GM19238 (cell line): ENCODE data around the gene ADGRD1.
"Not testable (repeated sequence)": the region's sequence is repeated elsewhere in the genome, so short reads cannot be mapped to it uniquely, and the experiment has no call there.

Experiments used
- DNase-seq: peaks from one replicate; pipeline ENCODE4 v3.0.0; 2011; ENCODE audit warnings: low spot score; ENCODE audit not compliant: insufficient read length

ADGRD1 gene

GRCh38 chr12:131054345-131055092 lies 100.8 kb downstream of the ADGRD1 start:
- no peak for DNase-seq

GRCh38 chr12:131055093-131055465 lies 101.4 kb downstream of the ADGRD1 start:
- DNase-seq, result no peak

- no peak for DNase-seq
Observed at GRCh38 chr12:131055596-131056233, 102.0 kb downstream of the ADGRD1 start.

- DNase-seq, result no peak
Observed at GRCh38 chr12:131056626-131057025, 102.9 kb downstream of the ADGRD1 start.

GRCh38 chr12:131057211-131057721 lies 103.6 kb downstream of the ADGRD1 start:
- DNase-seq, result no peak

- DNase-seq, result no peak
Observed at GRCh38 chr12:131057722-131058515, 104.2 kb downstream of the ADGRD1 start.

- no peak for DNase-seq
Observed at GRCh38 chr12:131058700-131059099, 105.0 kb downstream of the ADGRD1 start.

GRCh38 chr12:131060011-131060703 lies 106.5 kb downstream of the ADGRD1 start:
- DNase-seq, result no peak

GRCh38 chr12:131061041-131061806 lies 107.5 kb downstream of the ADGRD1 start:
- DNase-seq, result no peak

- no peak for DNase-seq
Observed at GRCh38 chr12:131063413-131063812, 109.7 kb downstream of the ADGRD1 start.

GRCh38 chr12:131063960-131064359 lies 110.3 kb downstream of the ADGRD1 start:
- no peak for DNase-seq

GRCh38 chr12:131065279-131065678 lies 111.6 kb downstream of the ADGRD1 start:
- no peak for DNase-seq

- DNase-seq, result no peak
Observed at GRCh38 chr12:131065801-131066200, 112.1 kb downstream of the ADGRD1 start.

- no peak for DNase-seq
Observed at GRCh38 chr12:131066207-131066885, 112.6 kb downstream of the ADGRD1 start.

GRCh38 chr12:131066886-131067490 lies 113.3 kb downstream of the ADGRD1 start:
- no peak for DNase-seq

- no peak for DNase-seq
Observed at GRCh38 chr12:131067981-131068851, 114.5 kb downstream of the ADGRD1 start.

GRCh38 chr12:131068926-131069720 lies 115.4 kb downstream of the ADGRD1 start:
- DNase-seq, result not testable (repeated sequence)

- not testable (repeated sequence) for DNase-seq
Observed at GRCh38 chr12:131070136-131070535, 116.4 kb downstream of the ADGRD1 start.
